HG03378 (cell line): ENCODE data around the gene AGER.
"Not testable (repeated sequence)": the region's sequence is repeated elsewhere in the genome, so short reads cannot be mapped to it uniquely, and the experiment has no call there.

Experiments used
- ATAC-seq: cut with Tn5 transposase; IDR thresholded peaks from one replicate; pipeline ENCODE4 v1.9.1; 2021; ENCODE audit warnings: mild to moderate bottlenecking, moderate library complexity; ENCODE audit not compliant: unreplicated experiment

The AGER gene

GRCh38 chr6:32184084-32184640 is at the start of gene AGER:
Gene AGER (minus strand): TSS chr6:32184253. CDS start chr6:32184222, 31 bp downstream.
- ATAC-seq, result no peak

DNA sequence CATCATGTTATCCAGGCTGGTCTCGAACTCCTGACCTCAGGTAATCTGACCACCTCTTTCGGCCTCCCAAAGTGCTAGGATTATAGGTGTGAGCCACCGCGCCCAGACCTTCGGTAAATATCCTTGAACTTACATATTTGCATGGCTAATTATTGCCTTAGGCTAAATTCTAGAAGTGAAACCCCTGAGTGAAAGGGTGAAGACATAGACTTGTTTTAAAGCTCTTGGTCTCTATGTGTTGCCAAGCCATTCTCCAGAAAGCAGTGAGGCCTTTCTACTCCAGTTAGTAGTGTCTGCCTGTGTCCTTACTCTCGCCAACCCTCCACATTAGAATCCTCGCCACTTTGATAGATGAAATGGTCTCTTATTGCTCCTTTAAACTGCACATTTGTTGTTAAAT is 42.4 kb upstream of the AGER start:
- ATAC-seq, result no peak

GRCh38 chr6:32224696-32225095 is 40.6 kb upstream of the AGER start:
- no peak for ATAC-seq

DNA sequence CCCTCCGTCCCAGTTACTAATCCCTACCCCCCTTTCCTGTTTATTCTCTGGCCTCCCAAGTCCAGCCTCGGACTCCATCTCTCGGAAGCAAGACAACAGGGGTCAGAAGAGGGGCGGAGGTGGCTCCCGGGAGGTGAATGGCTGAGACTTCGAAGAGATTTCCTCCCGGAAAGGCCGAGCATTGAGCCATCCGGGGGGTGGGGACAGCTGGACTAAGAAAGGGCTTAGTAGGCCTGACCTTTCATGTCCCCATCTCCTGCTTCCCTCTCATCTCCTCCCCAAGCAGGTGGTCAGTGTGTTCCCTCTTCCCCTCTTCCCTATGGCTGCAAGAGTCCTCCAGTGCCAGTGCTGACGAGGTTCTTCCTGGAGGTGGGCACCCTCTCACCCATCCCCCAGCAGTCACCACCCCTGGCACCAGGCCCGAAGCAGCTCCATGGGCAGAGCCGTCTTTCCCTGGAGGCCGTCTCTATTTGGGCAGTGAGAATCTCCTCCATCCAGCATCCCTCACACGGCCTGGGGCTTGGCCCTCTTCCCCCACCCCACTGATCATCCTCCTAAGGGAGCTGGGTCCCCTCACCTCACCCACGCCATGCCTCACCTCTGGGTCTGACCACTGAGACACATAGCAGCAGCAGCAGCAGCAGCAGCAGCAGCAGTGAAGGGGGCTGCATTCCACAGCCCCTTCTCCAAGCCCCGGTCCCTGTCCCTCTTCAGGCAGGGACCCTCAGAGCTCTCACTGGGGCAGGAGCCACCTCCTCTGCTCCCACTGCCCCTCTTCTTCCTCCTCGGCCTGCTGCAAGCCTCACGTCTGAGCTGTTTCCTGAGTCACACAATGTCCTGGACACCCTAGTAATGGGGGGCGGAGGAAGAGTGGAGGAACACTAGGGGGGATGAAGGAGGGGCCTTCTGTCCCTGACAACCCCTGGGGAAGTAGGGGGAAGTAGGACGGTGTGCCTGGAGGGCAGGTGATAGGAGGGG is 39.5 kb upstream of the AGER start, which contains the start of gene NOTCH4:
Gene NOTCH4 (minus strand): TSS at position 810 of the 978 bp plus-strand sequence. CDS start 139 bp downstream, at position 671.
- no peak for ATAC-seq

- no peak for ATAC-seq
These were observed 38.5 kb upstream of the AGER start for GRCh38 chr6:32222333-32223230.

- no peak for ATAC-seq
These were observed 36.0 kb upstream of the AGER start for GRCh38 chr6:32220021-32220420.

GRCh38 chr6:32218167-32218566 is 34.1 kb upstream of the AGER start:
- no peak for ATAC-seq

DNA sequence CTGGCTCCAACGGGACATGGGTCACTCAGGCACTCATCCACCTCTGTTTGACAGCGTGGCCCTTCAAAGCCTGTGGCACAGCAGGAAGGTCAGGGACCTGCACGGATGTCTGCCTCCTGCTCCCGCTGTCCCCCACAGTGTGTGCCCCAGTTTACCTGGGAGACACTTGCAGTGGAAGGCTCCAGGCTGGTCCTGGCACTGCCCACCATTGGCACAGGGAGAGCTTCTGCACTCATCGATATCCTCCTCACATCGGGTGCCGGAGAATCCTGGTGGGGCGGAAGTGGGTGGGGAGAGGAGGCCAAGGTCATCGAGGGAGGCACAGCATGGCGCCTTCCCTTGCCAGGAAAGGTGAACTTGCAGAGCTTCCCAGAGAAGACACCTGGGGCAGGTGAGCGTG is 32.9 kb upstream of the AGER start:
- no peak for ATAC-seq

DNA sequence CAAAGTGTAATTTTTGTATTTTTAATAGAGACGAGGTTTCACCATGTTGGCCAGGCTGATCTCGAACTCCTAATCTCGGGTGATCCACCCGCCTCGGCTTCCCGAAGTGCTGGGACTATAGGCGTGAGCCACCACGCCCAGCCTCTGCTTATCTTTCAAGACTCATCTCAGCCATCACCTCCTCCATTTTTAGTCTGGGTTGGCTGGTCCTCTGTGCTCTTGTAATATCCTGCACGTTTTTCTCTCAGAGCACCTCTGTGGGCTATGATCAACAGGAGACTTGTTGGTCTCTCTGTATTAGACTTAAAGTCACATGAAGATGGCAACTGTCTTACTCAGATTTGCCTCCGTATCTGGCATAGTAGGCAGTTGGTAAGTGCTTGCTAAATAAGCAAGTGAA is 32.2 kb upstream of the AGER start:
- no peak for ATAC-seq

- ATAC-seq, result no peak
These were observed 31.6 kb upstream of the AGER start for GRCh38 chr6:32215617-32216016.

DNA sequence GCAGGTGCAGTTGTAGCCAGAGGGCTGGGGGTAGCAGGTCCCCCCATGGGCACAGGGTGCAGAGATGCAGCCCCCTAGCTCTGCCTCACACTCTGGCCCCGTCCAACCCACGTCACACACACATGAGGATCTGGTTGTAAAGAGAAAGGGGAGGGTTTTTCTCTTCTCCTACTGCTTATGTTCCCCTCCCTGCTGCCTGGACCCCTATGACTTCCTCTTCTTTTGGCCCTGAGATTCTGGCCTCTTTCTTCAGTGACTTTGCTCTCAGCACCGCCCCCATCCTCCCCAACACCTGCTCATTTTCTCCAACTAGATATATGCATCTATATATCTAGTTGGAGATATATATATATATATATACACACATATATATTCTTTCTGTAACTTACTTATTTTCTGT is 30.1 kb upstream of the AGER start:
- no peak for ATAC-seq

DNA sequence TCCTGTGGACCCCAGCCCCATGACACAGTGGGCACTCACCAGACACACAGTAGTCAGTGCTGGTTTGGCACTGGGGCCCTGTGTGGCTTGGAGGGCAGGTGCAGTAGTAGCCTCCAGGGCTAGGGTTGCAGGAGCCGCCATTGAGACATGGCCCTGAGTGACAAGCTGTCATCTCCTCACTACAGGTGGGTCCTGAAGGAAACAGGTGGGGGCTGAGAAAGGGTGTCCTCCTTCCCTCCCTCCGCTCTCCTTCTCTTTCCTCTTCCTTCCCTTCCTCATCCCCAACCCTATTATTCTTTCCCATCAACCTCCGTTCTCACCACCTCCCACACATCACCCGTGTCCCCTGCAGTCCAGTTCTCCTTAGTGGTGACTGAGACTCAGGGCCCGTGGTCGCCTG is 29.6 kb upstream of the AGER start:
- ATAC-seq, result no peak

GRCh38 chr6:32212076-32212760 is 28.2 kb upstream of the AGER start:
- no peak for ATAC-seq

GRCh38 chr6:32211432-32211831 is 27.4 kb upstream of the AGER start:
- ATAC-seq, result not testable (repeated sequence)

GRCh38 chr6:32210191-32210601 is 26.1 kb upstream of the AGER start:
- ATAC-seq, result no peak

GRCh38 chr6:32208996-32209395 is 24.9 kb upstream of the AGER start:
- ATAC-seq, result no peak

GRCh38 chr6:32204268-32204715 is 20.2 kb upstream of the AGER start:
- ATAC-seq, result no peak

DNA sequence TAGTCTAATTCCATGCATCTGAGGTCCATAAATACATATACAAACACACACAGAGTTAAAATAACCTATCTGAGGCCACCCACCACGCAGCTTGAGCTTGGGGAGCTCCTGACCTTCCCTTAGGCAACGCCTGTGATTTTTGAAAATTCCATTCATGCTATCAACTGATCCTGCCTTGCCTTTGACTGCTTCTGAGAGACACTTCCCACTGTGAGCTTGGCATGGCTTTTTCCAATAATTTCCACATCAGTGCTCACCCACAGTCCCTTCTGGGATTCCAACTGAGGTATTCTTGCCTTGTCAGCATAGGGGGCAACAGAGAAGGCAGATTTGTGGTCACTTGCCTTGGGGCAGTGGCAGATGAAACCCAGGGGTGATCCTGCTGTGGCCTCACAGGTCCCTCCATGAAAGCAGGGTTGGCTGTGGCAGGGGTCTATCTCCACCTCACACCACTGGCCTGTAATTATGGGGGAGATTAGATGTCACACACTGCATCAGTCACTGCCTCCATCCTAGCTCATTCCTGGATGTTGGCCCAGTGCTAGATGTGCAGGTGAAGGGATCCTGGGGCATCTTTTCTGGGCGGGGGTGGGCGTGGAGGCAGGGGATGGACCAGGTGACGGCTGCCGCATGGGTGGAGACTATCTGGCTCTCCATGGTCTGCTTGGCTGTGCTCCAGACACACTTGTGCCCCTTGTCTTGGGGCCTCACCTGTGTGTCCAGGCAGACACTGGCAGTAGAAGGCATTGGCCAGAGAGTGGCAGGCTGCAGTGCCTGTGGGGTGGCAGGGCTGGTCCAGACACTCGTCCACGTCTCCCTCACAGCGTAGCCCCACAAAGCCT is 19.6 kb upstream of the AGER start:
- no peak for ATAC-seq

DNA sequence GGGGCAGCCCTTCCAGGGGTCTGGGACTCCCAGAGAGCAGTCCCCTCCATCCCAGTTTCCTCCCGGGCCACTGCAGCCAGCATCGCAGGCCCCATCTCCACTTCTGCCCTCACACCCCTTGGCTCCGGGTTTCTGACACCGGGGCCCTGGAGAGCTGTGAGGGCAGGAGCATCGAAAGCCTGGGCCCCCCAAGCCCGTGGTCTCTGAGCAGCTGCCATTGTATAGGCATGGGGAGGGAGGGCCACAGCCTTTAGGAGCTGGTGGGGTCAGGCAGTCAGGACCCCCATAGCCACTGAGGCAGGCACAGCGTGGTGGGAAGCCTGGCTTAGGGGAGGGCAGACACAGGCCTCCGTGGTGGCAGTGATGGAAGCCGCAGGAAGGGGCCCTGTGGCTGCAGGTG is 18.1 kb upstream of the AGER start:
- ATAC-seq, result no peak
